HepG2 (cell line): ENCODE measurements around the gene FDXR. TPM values are rescaled to one million over a fixed set of nuclear protein-coding genes. Genes with fewer than 3 reads are reported as not detected.

Source experiments
- DZIP1 ChIP-seq: sonication (generic); formaldehyde crosslinking; IDR thresholded peaks from 2 replicates; pipeline ENCODE4 v1.5.0; 2020; ENCODE audit warnings: mild to moderate bottlenecking, missing genetic modification reagents
- FOXP4 ChIP-seq: sonication (generic); formaldehyde crosslinking; IDR thresholded peaks from 2 replicates; pipeline ENCODE4 v1.4.0; 2020; ENCODE audit warnings: missing genetic modification reagents
- HDAC1 ChIP-seq: sonication (generic); formaldehyde crosslinking; IDR thresholded peaks from 2 replicates; pipeline ENCODE4 v1.5.1; 2020; ENCODE audit warnings: mild to moderate bottlenecking, missing genetic modification reagents
- HIC2 ChIP-seq: sonication (generic); formaldehyde crosslinking; IDR thresholded peaks from 2 replicates; pipeline ENCODE4 v1.9.0; 2022; ENCODE audit warnings: low read depth, missing genetic modification reagents
- HMGXB4 ChIP-seq, 2 experiments: sonication (generic) in 1 of 2; formaldehyde crosslinking in 1 of 2; IDR thresholded peaks; 2 replicates each; pipeline versions ENCODE4 v1.4.0 to v1.6.1; 2018 to 2020; ENCODE audit warnings: missing genetic modification reagents in 2 of 2, borderline replicate concordance in 1 of 2, low read depth in 1 of 2, mild to moderate bottlenecking in 1 of 2, missing biosample characterization in 1 of 2
- NFE2L2 ChIP-seq: fragments of 150-350 bp; IDR thresholded peaks from 2 replicates; pipeline ENCODE4 v1.6.1; 2014; ENCODE audit warnings: low read length
- NKX3-1 ChIP-seq: sonication (generic); formaldehyde crosslinking; IDR thresholded peaks from 2 replicates; pipeline ENCODE4 v1.5.0; 2020; ENCODE audit warnings: missing genetic modification reagents
- PLRG1 ChIP-seq: fragments of 450-650 bp; conservative IDR thresholded peaks from 2 replicates; pipeline ENCODE4 v1.6.1; 2016
- PREB ChIP-seq: sonication (generic); formaldehyde crosslinking; IDR thresholded peaks from 2 replicates; pipeline ENCODE4 v1.4.0; 2020; ENCODE audit warnings: missing genetic modification reagents
- RARG ChIP-seq: sonication (generic); formaldehyde crosslinking; IDR thresholded peaks from 2 replicates; pipeline ENCODE4 v1.4.0; 2020; ENCODE audit warnings: low read depth, mild to moderate bottlenecking, missing genetic modification reagents
- RFX3 ChIP-seq: IDR thresholded peaks from 2 replicates; pipeline ENCODE4 v1.6.1; 2016; ENCODE audit warnings: missing biosample characterization, missing genetic modification reagents
- TAF15 ChIP-seq: fragments of 200-400 bp; formaldehyde crosslinking; IDR thresholded peaks from one replicate; pipeline ENCODE4 v1.6.1; 2018; ENCODE audit warnings: mild to moderate bottlenecking, low read depth, low read length; ENCODE audit not compliant: poor library complexity, severe bottlenecking
- TARDBP ChIP-seq: sonication (generic); formaldehyde crosslinking; IDR thresholded peaks from 2 replicates; pipeline ENCODE4 v1.8.0; 2022; ENCODE audit warnings: mild to moderate bottlenecking, missing genetic modification reagents
- TGIF2 ChIP-seq: IDR thresholded peaks from 2 replicates; pipeline ENCODE4 v1.6.1; 2016; ENCODE audit warnings: control low read depth, missing compliant biosample characterization
- ZNF598 ChIP-seq: sonication (generic); formaldehyde crosslinking; IDR thresholded peaks from 2 replicates; pipeline ENCODE4 v1.5.1; 2020; ENCODE audit warnings: mild to moderate bottlenecking, missing genetic modification reagents, borderline replicate concordance
- ZNF768 ChIP-seq: sonication (generic); formaldehyde crosslinking; IDR thresholded peaks from 2 replicates; pipeline ENCODE4 v1.4.0; 2020; ENCODE audit warnings: missing genetic modification reagents
- ZNF776 ChIP-seq: sonication (generic); formaldehyde crosslinking; IDR thresholded peaks from 2 replicates; pipeline ENCODE4 v1.4.0; 2020; ENCODE audit warnings: mild to moderate bottlenecking, missing genetic modification reagents
- ZNF782 ChIP-seq: sonication (generic); formaldehyde crosslinking; IDR thresholded peaks from 2 replicates; pipeline ENCODE4 v1.4.0; 2020; ENCODE audit warnings: missing genetic modification reagents, mild to moderate bottlenecking, borderline replicate concordance
- ZNF879 ChIP-seq: sonication (generic); formaldehyde crosslinking; IDR thresholded peaks from 2 replicates; pipeline ENCODE4 v1.8.1; 2023; ENCODE audit warnings: missing genetic modification reagents
- polyA plus RNA-seq, 8 experiments: library from polyadenylated mRNA; depleted of rRNA in 3 of 8; stranded (reverse) in 7 of 8; unstranded in 1 of 8; fragments of >200 nt; fragmentation: Illumina TruSeq in 4 of 8; extraction: Trizol in 4 of 8; gene quantifications; 2 replicates each; pipeline versions ENCODE4 v1.2.1 to v1.2.3, GENCODE V29; 2011 to 2016; ENCODE audit warnings: low read depth in 4 of 8, missing spikeins in 1 of 8, mixed read lengths in 1 of 8; ENCODE audit not compliant: insufficient read depth in 1 of 8
- total RNA-seq, 5 experiments: library from RNA; depleted of rRNA; stranded (reverse); fragments of >200 nt; fragmentation: Illumina TruSeq; extraction: Trizol; gene quantifications; 2 replicates each; pipeline ENCODE4 v1.2.3, GENCODE V29; 2016; ENCODE audit warnings: low read depth in 1 of 5

The FDXR gene
- total and polyA plus RNA-seq, 2 of the 13 experiments (the other 11 are each of a cell fraction or from before 2014, with no cell fraction given) = 23.4 to 116 TPM

- TF ChIP-seq HMGXB4 (CRISPR knock-in tag; IDR thresholded peaks at IDR 0.05; ENCODE audit: borderline replicate concordance in 1 of 2, low read depth in 1 of 2) (no peak), PREB (CRISPR knock-in tag) (no peak), HDAC1 (CRISPR knock-in tag) (no peak), RFX3 (no peak), TAF15 (no peak), PLRG1 (no peak), ZNF782 (CRISPR knock-in tag) (no peak), ZNF768 (CRISPR knock-in tag) (peak; percentile 10; the same call in 1 of the 2 replicates), TARDBP (CRISPR knock-in tag) (no peak), RARG (CRISPR knock-in tag) (no peak), FOXP4 (CRISPR knock-in tag) (no peak), ZNF879 (CRISPR knock-in tag) (no peak), DZIP1 (no peak), ZNF776 (no peak), NKX3-1 (CRISPR knock-in tag) (no peak), TGIF2 (CRISPR knock-in tag) (0 out of 2 replicates have a peak, but pooled peaks have one; percentile 28), NFE2L2 (no peak), ZNF598 (CRISPR knock-in tag) (no peak), HIC2 (no peak)
Observed at GRCh38 chr17:74877592-74878548, 5.1 kb upstream of the FDXR start (continued).
